Measurements from ENCODE around the gene ISCA2.

ISCA2 gene

DNA sequence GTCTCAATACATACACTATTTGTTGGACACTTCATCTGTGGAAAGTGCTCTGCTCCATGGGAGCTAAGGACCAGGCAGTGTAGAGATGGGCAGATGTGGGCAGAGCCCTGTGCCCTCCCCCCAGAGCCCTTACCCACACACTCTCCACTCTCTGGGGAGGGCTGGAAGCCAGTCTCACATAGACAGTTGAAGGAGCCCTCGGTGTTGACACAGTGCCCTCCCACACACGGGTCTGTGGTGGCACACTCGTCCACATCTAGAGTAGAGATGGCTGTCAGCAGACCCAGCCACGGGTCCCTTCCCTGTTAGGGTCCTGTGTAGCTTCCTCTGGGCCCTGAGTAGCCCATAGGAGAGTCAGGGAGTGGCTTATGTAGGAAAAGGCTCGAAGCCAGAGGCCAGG, 14.3 kb downstream of the ISCA2 start:
- H3K4me3 ChIP-seq (ENCODE audit: low read depth, low read length): no peak overlapping the region

DNA sequence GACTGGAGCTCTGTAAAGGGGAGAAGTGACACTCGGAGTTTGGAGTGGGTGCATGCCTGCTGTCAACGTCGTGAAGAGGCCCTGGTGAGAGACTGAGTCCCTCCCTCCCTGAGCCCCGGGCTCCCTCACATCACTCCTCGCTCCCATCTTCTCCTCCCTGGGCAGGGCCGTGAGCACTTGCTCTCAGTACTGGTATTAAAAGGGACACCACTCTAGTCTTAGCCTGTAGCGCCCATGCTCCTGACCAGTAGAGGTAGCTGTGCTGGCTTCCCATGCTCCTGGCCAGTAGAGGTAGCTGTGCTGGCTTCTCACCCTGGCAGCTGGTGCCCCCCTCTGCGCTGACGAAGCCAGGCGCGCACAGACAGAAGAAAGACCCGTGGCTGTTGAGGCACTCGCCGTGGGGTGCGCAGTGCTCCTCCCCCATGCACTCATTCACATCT, 14.7 kb downstream of the ISCA2 start:
- H3K4me3 ChIP-seq (ENCODE audit: low read depth, low read length): no peak overlapping the region

DNA sequence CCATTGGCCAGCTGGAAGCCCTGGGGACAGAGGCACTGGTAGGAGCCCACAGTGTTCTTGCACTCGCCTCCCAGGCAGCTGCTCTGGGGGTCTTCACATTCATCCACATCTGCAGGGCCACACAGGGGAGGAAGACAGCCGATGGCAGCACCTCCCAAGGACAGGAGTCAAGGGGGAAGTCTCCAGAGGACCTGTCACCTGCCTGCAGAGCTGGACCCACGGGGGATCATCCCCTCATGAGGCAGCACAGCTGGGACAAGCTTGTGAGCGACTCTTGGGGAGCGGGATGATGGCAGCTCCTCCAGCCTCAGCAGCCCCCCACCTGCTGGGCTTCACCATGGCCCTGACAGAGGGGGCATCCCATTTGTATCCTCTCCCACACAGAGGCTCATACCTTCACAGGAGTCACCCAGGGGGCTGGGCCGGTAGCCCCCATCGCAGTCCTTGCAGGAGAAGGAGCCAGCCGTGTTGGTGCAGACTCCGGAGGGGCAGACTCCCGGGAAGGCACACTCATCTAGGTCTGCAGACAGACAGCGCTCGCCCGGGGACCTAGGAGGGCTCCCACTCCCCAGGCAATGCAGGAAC, 15.4 kb downstream of the ISCA2 start:
- no peak overlapping the region for H3K4me3 ChIP-seq (ENCODE audit: low read depth, low read length)

DNA sequence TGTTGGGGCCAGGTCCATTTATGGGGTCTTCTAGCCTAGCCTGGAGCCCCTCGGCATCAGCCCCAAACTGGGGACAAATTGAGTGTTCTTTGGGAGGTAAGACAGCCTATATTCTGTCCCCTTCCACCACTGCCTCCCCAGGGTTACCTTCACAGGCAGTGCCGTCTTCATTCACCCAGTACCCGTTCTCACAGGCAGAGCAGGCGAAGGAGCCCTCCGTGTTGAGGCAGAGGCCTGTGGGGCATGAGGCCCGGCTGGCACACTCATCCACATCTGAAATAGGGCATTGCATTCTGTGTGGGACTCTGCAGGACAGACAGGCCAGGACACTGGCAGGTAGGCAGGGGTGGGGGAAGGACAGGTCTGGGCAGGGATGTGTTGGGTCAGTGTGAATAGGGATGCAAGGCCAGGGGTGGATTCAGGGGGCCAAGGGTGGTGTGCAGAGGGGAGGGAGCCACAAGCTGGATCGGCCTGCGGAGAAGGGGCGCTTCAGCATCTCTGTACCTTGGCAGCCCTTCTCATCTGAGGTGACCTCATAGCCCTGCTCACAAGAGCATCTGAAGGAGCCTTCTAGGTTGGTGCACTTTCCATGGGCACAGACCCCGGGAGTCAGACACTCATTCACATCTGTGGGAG, 16.1 kb downstream of the ISCA2 start:
- H3K4me3 ChIP-seq (ENCODE audit: low read depth, low read length): no peak overlapping the region

DNA sequence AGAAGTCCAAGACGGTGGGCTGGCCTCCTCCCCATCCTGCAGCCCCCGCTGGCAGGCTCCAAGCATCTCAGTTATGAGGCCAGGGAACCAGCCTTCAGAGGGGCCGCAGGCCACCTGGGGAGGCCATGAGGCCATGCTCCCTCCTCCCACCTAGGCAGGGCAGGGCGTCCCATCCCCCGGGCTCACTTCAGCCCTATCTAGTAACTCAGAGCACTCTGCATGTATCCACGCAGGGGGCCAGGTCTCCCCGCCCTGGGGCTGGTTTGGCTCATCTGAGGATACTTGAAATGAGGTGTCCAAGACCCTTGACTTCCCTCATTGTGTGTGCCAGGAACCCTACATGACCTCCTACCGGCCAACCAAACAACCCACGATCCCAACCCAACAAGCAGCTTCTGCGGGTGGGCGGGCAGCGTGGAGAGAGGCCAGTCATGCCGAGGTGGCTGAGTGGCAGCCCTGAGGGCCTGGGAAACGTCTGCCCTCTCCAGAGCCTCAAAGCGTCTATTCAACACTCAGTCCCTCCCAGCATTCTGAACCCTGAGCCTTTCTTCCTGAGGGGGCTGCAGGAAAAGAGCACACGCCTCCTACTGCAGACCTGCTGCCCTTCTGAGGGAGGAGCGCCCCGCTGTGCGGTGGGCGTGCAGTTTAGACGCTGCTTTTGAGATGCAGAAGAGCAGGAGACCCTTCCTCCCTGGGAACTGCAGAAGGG, 16.8 kb downstream of the ISCA2 start:
- no peak overlapping the region for H3K4me3 ChIP-seq (ENCODE audit: low read depth, low read length)

DNA sequence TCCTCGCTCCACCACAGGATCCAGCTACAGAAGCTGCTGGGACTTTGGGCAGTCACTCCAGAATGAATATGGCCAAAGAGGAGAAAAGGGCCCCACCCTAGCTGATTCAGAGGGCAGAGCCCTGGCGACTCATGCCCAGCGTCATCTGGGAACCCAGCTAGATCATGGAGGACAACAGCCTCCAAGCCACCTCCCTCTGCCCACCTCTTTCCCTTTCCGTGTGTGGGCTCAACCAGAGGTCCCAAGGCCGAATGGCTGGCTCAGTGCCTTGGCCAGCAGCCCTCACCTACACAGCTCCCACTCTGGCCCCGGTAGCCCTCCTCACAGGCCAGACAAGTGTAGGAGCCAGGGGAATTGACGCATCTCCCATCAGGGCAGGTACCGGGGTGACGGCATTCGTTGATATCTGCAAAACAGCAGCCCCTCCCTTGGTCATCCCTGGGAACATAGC, 17.4 kb downstream of the ISCA2 start:
- no peak overlapping the region for H3K4me3 ChIP-seq (ENCODE audit: low read depth, low read length)

DNA sequence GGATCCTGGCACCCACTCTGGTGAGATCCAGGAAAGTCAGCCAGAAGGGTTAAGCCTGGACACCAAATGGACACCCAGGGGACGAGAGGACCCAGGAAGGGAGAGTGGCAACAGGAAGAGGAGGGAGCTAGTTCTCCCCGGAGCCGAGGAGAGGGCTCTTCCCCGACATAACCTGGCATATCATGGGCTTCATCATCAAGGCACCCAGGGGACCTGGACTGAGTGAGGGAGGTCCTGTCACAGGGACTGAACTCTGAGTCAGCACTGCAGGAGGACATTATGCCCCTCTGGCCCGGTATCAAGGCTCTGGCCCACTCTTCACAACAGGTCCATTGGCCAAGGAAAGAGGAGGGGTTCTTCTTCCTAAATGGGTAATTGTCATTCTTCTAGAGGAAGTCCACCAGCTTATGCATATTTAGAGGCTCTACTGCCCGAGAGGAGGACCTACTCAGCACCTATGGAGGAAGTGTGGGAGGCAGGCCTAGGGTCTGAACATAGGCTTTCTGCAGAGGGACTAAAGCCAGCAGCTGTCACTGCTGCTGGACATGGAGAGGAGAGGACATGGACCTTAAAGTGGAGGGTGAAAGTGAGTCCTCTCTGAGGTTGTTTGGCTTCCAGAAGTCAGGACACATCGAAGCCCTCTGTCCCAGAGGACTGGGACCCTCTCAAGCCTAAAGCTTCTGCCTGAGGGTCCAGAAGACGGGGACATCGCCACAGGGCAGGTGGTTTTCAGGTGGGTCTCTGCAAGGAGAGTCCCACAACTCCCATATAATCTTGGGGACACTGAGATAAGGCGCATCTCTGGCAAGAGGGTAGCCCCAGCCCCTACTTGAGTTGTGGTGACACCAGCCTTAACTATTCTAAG, 18.6 kb downstream of the ISCA2 start:
- H3K4me3 ChIP-seq (ENCODE audit: low read depth, low read length): no peak overlapping the region

DNA sequence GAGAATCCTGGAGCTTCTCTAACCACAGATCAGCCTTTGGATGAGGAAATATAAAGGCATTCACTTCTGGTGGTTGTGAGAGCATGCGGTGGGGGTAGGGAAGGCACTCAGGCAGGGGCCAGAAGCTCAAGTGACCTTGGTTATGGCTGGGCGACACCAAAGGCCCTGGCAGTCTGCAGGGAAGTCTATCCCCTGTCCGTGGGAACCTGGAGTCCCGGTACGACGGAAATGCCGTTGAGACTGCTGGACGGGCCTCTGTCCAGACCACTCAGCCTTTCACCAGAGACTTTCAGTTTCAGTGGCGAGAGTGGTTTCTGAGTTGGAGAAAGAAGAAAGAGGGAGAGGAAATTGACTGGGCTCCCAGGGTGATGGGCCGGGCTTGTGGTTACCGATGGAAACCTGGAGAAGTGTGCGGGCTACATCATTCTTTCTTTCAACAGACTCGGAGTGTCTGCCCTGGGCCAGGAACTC, 20.9 kb downstream of the ISCA2 start:
- H3K4me3 ChIP-seq (ENCODE audit: low read depth, low read length): no peak overlapping the region

DNA sequence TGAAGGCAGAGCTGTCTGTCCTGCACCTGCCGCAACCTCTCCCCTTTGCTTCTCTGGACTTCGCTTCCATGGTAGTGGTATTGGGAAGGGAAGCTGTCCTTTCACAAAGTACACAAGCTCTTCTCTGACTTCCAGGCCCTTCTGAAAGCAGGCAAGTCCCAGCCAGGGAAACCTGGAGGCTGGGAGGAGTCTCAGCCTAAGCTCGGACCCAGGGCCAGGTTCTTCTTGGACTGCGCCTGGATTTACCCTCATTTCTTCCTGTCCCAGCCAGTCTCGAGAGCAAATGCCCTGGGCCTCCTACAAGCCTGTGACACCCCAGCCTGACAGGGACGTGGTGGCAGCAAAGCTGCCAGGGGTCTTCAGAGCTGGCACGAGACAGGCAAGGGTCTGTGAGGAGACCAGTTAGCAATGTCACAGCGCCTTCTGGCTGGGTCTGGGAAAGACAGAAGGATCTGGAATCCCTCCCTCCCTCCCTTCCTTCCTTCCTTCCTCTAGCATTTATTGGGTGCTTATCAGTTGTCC, 22.4 kb downstream of the ISCA2 start:
- H3K4me3 ChIP-seq (ENCODE audit: low read depth, low read length): no peak overlapping the region

DNA sequence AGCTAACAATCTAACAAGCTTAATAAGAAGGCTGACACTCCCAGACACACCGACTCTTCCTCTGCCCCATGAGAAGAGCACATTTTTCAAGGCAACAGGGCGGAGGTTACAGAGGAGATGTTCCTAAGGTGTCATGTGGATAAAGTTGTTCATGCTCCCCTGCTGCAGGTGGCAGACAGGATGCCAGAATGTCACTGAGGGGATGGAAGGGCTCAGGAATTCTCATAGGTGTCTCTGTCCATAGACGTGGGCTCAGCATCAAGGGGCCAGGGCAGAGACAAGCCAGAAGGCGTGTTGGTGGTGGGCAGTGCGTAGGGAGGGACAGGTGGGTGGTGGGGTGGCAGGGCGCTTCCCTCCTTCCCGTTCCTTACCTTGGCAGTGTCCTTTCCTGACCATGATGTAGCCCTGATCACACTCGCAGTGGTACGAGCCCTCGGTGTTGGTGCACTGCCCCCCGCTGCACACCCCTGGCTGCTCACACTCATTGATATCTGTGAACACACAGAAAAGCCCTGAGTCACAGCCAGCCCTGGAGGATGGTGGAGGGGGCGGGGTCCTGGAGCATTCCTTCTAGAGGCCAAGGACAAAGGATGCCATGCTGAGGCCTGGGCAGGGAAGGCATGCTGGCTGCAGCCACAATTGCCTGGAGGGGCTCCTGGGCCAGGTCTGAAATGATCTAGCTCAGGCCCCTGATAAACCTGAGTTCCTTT, 23.0 kb downstream of the ISCA2 start:
- no peak overlapping the region for H3K4me3 ChIP-seq (ENCODE audit: low read depth, low read length)

DNA sequence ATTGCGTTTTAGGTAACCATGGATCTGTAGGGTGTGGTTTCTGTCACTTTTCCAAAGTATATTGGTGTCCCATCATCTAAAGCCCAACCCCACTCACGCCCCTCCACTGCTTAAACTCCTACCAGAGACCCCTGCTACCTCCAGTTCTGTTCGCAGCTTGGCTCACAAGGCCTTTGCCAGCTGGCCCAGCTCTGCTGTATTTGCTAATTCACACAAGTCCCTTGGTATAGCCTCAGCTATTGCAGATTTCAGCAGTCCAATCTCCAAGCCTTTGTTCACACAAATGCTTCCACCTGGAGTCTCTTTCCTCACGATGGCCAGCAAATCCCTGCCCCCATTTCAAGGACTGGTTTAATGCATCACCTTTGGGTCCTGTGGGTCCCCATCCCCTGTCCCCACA, 24.2 kb downstream of the ISCA2 start:
- H3K4me3 ChIP-seq (ENCODE audit: low read depth, low read length): no peak overlapping the region

DNA sequence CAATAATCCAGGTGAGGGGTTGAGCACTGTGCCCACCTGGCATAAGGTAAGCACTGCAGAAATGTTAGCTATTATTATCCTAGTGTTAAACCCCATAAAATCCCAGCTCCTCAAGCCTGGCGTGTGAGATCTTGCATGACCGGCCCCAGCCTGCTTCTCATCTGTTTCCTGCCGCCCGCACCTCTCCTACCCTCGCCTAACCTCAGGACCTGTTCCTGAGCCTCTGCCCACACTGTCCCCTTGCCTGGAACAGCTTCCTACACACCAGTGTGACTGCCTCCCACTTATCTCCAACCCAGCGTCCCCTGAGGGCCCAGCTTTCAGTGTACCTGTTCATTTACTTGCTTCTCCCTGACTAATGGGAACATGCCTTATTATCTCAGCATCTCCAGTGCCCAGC, 24.7 kb downstream of the ISCA2 start:
- H3K4me3 ChIP-seq (ENCODE audit: low read depth, low read length): no peak overlapping the region

DNA sequence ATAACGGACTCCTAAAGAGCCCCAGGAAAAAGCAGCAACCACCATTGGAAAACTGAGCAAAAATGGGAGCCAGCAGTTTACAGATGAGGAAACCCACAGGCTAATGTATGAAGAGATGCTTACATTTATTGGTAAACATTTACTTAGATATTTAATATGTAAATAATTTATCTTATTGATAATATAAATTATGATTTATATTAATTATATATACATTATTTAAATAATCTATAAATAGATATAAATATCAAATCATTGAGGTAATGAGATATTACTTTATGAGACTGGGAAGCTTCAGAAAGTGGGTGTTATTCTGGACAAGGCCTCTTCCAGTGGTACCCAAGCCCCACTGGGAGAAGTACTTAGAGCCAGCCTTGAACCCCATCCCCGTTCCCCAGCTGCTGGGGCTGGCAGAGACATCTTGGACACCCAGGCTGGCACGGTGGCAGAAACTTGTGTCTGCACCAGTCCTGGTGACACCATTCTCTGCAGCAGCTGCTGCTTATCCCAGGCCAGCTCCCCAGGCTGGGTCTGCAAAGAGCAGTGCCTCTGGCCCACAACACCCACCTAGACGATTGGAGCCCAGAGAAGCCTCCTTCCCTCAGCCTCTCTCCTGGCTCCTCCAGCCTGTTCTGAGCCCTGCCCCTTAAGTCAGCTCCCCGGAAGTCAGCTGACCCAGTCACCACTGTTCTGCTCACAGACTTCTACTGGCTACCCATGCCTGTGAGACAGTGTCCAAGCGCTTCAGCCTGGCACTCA, 25.9 kb downstream of the ISCA2 start:
- no peak overlapping the region for H3K4me3 ChIP-seq (ENCODE audit: low read depth, low read length)

DNA sequence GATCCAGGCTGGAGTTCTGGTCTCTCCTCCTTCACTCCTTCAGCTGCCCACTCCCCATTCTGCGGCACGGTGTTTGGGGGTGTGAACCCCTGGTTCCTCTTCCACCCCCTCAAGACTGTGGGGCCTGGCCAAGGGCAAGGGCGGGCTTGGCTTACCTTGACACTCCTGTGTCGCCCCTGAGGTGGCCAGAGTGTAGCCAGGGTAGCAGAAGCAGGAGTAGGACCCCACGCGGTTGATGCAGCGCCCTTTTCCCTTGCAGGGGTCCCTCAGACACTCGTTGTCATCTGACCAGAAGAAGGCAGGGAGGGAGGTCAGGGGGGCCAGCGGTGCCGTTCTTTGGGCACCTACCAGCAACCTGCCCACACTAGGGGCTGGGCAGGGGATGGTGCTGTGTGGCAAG, 28.2 kb downstream of the ISCA2 start:
- H3K4me3 ChIP-seq (ENCODE audit: low read depth, low read length): no peak overlapping the region

DNA sequence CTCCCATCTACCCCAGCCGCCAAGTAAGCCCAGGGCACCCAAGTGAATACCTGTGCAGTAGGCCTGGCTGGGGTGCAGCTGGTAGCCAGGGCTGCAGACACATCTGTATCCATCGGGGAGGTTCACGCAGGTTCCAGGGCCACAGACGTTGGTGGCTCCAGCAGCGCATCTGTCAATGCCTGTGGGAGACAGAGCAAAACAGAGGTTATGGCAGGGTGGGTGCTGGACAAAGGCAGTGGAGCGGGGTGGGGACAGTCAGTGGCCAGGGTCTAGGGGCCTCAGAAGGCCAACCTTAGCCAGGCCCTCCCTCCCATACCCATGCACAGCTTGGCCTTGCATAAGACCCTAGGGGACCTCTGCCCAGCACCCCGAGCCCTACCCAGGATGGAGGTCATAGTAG, 29.2 kb downstream of the ISCA2 start:
- H3K4me3 ChIP-seq (ENCODE audit: low read depth, low read length): no peak overlapping the region

DNA sequence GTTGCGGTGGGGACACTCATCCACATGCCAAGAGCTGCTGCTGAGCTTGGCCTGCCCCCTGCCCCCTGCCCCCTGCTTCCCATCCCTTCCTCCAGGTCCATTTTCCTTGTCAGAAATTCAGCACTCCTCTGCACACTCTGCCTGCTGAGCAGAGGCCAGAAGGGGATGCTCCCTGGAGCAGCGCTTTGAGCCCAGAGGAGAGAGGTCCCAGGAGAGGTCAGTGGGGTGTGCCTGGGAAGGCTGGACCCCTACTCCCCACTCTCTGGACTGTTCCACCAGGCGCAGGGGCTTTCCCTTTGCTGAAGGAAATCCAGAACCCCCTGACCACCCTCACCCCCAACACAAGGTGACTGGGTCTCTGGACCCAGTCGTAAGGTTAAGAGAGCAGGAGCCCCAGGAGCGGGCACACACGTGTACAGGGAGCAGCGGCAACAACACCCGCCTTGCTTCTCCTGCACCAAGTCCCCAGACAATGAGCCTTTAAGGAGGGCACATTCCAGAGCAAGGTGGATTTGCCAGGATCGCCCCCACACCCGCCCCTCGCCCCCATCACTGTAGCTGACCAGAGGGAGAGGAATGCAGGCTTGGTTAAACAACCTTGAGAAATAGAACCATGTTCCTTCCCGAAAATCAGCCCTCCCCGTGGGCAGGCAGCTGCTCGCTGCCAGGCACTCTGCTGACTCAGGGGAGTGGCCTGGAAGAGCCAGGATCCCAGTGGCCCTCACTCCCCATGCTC, 30.7 kb downstream of the ISCA2 start:
- H3K4me3 ChIP-seq (ENCODE audit: low read depth, low read length): no peak overlapping the region

DNA sequence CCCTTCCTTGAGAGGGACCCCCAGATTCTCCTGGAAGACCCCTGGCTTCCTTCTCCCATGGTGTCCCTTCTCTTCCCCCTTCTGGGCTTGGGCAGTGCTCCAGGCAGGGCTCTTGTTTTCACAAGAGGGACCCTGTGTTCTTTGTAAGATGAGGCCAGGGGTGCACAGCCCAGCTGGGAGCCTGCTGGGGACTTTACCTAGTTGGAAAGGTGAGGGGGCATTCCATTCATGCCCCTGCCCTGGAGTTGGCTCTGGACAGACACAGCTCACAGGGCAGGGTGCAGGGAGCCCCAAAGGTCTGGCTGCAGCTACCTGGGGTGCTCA, 31.2 kb downstream of the ISCA2 start:
- no peak overlapping the region for H3K4me3 ChIP-seq (ENCODE audit: low read depth, low read length)

DNA sequence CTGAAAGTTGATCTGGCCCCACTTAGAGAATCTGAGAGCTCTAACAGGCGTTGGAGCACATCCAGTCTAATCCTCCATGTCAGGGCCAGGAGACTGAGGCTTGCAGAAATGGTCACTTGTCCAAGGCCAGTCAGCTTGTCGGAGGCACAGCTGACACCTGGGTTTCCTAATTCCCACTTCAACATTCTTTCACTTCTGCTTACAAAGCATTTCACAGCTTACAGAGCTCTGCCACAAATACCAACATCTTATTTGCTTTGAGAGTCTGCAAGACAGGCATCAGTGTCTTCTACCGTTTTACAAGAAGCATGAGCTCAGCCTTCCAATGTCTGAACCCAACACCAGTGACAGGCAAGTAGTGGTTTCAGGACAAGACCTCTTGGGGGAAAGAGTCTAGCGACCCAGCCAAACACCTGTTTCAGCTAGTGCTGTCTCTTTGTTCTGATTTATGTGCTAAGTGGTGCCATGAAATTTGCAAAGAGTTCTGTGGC, 31.8 kb downstream of the ISCA2 start:
- no peak overlapping the region for H3K4me3 ChIP-seq (ENCODE audit: low read depth, low read length)
